Fibroblast of skin of left biceps (primary cell): ENCODE data around the gene HIVEP3.
"Not testable (repeated sequence)": the region's sequence is repeated elsewhere in the genome, so short reads cannot be mapped to it uniquely, and the experiment has no call there.

Source experiments
- DNase-seq, 2 experiments: peaks; one replicate each; pipeline ENCODE4 v3.0.0-alpha.2; 2013; ENCODE audit warnings: low read depth in 2 of 2

Gene HIVEP3

DNA sequence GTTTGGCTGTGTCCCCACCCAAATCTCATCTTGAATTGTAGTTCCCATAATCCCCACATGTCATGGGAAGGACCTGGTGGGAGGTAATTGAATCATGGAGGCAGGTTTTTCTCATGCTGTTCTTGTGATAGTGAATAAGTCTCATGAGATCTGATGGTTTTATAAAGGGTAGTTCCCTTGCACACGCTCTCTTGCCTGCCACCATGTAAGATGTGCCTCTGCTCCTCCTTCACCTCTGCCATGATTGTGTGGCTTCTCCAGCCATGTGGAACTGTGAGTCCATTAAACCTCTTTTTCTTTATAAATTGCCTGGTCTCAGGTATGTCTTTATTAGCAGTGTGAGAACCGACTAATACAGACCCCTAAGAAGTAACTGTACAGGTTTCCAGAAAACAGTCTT is 2.5 kb upstream of the HIVEP3 start:
- DNase-seq: not testable (repeated sequence)

DNA sequence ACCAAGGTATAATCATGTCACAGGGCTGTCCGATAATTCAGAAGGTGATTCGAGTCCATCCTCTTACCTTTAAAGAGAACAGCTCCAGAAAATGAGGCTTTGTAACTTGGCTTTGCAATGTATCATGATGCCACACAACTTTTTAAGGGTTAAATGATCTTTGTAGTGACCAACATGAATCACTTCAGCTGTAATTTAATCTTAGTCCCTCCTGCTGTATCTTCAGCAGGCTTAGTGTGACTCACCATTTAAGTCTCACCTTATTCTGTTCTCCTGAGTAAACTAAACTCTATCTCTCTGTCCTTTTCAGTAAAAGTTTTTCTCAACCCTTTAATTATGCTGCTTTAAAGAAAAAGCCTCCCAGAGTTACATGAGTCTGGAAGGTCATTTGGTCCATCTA is 1.9 kb upstream of the HIVEP3 start:
- DNase-seq: no peak

DNA sequence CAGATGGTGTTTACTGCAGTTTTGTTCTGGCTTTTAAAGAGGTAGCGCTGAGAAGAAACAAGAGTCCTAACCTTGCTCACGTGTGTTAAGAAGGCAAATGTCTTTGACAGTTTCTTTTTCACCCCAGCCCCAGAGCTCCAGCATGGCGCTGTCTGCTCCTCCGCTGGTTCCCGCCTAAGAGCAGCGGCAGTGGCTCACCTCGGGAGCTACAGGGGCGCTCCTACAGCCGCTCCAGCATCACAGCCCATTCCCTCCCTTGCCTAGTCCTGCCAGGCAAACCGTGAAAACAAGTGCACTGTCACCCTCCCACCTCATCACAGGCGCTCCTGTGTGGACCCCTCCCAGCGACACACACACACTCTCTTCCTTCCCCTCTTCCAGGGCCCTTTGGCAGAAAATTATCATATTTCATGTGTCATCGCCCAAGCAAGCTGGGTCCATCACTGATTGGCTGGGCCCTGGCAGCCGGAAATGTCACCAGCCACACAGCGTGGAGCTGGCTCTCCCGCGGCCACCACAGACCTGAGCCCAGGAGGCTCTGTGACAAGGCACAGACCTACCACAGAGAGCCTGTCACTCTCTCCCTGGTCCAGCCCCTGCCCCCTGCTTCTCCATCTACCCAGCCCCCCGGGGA is 1.2 kb upstream of the HIVEP3 start:
- DNase-seq: no peak

GRCh38 chr1:41919131-41919530 is 409 bp upstream of the HIVEP3 start:
- DNase-seq: no peak

DNA sequence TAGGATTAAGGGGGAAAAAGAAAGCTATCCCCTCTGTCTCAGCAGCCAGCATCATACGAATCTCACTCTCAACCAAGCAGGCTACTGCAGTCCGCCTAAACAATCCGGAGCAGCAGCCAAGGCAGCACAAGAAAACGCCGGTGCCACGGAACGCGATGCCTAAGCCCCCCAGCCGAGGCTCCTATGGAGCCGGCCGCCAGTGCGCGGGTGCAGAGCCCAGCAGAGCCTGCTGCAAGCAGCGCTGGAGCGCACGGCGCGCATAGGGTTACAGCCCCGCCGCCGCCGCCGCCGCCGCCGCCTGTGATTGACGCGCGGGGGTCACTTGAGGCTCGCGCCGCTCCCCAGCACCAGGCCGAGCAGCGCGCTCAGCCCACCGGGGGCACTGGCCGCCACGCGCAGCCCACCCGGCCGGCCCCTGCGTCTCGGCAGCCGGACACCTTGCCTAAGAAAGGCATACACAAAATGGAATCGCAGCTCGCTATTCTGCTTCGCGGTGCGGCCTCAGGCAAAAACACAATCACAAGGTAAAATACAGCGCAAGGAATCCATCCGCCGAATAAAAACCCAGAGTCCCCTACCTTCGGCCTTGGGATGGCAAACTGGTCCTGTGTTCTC is 780 bp downstream of the HIVEP3 start:
- DNase-seq: no peak

DNA sequence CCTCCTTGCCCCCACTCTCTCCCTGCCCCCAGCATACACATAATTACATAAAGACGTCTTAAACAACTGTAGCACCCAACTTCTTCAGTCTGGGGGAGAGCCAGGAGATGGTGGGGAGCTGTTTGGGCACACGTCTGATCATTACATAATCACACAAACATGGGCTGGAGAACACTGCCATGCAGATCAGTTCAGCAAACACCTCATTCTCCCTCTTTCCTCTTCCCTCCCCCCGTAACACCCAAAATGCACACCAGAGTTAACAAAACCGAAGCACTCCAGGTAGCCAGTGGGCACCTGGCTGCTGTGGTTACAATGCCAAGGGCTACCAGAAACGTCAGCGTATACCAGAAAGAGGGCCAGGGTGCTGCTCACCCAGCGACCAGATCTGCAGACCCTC is 1.6 kb downstream of the HIVEP3 start:
- no peak for DNase-seq

DNA sequence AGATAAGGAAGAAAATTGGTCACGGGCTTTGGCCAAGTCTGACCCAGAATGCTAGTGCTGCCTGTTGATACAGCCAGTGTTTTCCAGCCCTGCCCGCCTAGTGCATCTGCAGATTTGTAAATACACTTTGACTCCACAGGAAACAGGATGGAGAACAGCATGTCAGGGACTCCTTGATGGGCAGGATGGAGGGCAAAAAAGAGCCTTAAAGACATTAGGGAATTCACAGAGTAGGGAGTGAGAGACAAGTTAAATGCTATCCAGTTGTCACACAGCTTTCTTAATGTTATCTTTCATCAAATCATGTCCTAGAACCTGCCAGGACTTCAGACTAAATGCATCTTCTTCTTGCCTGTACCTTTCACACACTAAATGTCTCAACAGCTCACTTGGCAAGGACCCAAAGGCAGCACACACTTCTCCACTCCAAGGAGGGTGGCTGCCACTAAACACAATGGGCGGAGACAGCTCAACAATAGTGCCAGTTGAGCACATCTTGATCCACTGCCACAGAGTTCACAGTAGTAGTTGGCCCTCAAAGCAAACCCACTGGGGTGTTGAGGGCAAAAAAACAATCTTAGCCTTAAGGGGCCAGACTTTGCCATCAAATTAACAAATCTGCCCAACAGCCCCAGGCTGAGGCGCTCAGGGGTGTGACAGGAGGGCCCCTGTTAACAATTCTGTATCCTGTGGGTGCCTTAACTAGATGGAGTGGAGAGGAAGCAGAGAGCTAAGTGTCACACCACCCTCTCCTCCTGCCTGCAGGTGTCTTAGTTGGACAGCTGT is 2.7 kb downstream of the HIVEP3 start:
- DNase-seq: no peak

DNA sequence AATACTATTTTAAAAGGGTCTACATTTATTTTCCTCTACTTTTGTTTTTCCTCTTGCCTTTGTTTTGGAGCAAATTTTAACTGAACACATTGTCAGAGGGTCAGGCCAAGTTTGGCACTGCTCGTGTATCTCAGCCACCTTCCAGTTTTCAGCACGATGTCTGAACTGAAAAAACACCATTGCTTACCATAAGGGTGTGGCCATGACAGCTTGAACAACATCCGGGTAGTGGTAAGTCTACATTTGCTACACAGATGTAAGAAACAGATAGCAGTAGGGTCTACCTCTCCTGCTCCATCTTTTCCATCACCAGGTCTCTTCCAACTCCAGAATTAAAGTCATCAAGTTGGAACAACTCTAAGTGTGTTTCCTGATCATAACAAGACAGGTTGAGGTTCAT is 4.2 kb downstream of the HIVEP3 start:
- DNase-seq: no peak

GRCh38 chr1:41913014-41913413 is 5.7 kb downstream of the HIVEP3 start:
- no peak for DNase-seq

DNA sequence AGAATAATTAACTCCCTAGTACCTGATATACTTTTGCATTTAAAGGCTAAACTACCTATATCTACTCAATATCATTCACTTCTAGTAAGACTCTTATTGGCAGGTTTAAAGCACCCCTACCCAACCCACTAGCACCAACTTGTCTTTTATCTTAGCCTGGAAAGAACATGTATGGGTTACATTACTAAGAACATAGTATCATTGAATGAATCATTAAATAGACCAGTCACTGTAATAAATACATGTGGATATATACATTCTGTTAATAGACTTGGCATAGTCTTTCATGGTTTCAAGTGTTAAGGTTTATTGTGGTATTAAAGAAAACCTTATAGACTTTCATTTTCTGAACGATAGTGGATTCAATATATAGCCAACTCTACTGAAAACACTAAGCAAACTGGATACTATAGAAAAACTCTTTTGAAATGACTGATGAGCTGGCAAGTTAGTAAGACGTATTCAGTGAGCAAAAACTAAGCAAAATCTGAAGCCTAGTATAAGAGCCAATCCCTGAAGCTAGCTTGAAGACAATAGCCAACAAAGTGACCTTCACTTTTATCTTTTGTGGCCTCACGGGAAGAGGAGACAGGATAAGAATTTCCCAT is 10.3 kb downstream of the HIVEP3 start:
- DNase-seq: no peak

DNA sequence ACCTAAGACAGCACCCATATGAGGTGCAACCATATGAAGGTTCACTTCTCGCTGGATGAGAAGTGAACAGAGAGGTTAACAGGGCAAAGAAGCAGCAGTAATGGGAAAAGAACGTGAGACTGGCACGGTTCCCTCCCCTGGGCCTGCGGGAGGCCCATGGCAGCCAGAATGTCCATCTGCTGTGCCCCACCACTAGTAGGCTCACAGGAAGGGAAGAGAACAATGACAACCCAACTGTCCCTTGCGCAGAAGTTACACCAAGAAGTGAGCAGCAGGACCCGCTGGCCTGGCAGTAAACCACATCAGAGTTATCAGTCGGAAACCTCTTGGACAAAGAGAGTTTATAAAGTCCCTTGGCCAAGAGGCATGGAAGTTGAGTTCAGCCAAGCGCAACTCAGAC is 11.3 kb downstream of the HIVEP3 start:
- DNase-seq: no peak

GRCh38 chr1:41906943-41907342 is 11.8 kb downstream of the HIVEP3 start:
- DNase-seq: no peak

DNA sequence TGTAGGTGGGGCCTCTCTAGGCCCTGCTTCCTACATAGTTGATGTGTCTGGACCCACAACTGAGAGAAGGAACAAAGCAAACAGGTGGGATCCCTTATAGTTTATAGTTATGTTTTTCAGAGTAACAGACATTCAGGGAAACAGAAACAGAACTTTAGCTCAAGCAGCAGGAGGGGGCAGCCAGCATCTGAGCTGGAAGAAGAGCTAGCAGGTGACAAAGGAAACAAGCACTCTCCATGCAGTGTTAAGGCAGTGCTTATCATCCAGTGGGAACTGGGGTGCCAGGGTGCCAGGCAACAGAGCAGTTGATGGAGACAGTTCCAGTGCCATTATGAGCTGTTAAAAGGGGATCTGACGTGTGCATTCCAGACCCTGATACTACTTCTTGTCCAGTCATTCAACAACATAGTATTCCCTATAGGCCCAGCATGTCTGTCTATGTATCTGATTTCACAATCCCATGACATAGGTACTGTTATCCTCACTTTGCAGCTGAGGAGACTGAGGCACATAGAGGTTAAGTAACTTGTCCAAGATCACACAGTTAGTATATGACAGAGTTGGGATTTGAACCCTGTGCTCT is 13.5 kb downstream of the HIVEP3 start:
- no peak for DNase-seq

- no peak for DNase-seq
Measured at GRCh38 chr1:41902664-41903063, 16.1 kb downstream of the HIVEP3 start.

DNA sequence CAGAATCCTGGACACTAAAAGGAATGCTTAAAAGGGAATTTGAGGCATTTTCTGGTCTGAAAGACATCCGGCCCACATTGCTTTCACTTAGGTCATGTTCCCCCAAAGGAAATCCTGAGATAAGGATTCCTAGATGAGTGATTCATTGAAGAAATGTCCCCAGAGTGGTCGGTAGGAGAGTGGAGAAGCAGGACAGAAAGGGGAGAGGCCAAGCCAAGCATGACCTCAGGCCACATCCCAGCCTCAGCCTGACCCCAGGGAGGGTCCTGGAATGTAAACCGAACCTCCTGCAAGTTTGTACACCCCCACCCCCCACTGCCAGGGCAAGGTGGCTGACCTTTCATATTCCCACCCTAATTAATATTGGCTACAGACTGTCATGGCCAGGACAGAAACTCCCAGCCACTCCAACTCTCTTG is 16.6 kb downstream of the HIVEP3 start:
- peak; percentile 64 to 69 for DNase-seq

DNA sequence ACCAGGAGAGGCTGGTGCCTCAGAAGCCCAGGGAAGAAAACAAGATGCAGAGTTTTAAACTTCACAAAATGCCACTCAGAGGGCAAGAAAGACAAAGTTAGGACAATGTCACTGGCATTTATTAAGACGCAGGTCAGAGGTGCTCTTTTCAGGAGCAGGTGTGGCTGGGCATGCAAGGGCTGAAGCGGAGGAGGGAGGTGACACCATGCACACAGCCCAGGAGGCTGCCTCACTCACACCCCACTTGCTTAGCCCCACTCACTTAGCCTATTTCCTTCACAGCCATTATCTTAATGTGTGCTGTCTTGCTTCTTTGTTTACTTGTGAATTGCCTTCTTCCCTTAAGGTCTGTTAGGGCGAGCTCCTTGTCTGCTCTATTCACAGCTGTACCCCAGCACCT is 17.2 kb downstream of the HIVEP3 start:
- no peak for DNase-seq

- DNase-seq: peak in 1 of 2 experiments; percentile 40
Measured at GRCh38 chr1:41900603-41901444, 17.9 kb downstream of the HIVEP3 start.

DNA sequence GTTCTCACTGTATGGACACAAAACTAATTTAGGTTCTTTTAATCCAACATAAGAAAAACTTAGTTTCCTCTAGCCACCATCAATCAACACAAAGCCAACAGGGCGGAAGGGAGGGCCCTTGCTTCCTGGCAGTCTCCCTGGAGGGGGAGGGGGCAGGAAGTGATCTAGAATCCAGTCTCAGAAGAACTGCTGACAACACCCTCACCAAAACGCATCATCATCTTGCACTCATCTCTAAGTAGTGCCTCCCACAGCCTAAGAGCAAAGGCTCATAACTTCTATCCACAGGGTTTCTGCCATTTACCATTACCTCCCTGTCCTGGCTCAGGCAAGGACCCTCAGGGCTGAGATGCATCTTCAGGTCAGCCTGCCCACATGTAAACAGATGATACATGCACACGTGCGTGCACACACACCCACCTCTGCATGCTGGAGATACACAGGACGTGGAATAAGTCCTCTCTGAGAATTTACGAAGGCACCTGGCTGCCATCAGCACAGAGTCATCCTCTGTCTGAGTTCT is 20.5 kb downstream of the HIVEP3 start:
- DNase-seq: peak in 1 of 2 experiments; percentile 35

GRCh38 chr1:41895552-41895951 is 23.2 kb downstream of the HIVEP3 start:
- DNase-seq: no peak

- no peak for DNase-seq
Measured at GRCh38 chr1:41894808-41895483, 23.8 kb downstream of the HIVEP3 start.
